H9 (cell line): ENCODE results near the gene PPIL6. TPM values are rescaled to one million over a fixed set of nuclear protein-coding genes. Genes with fewer than 3 reads are reported as not detected.

Experiments
- DNase-seq: peaks from one replicate; pipeline ENCODE4 v3.0.0-alpha.2; 2017
- H2AFZ ChIP-seq: one replicate; pipeline ENCODE4 v1.6.1; 2013; ENCODE audit warnings: mild to moderate bottlenecking, low read length, control low read depth, moderate library complexity
- H2AK5ac ChIP-seq: 2 replicates; pipeline ENCODE4 v1.6.1; 2013; ENCODE audit warnings: low read length, control low read depth, mixed read lengths; ENCODE audit not compliant: insufficient read length
- H2BK120ac ChIP-seq: one replicate; pipeline ENCODE4 v1.6.1; 2013; ENCODE audit warnings: low read depth, mild to moderate bottlenecking, low read length, control low read depth, inconsistent platforms; ENCODE audit not compliant: poor library complexity, severe bottlenecking
- H2BK12ac ChIP-seq: 2 replicates; pipeline ENCODE4 v1.6.1; 2013; ENCODE audit warnings: low read length, control low read depth, mixed read lengths, low read depth; ENCODE audit not compliant: insufficient read length
- H2BK15ac ChIP-seq: 2 replicates; pipeline ENCODE4 v1.6.1; 2013; ENCODE audit warnings: low read depth, low read length, control low read depth
- H2BK20ac ChIP-seq: one replicate; pipeline ENCODE4 v1.6.1; 2013; ENCODE audit warnings: low read depth, mild to moderate bottlenecking, low read length, control low read depth, inconsistent platforms; ENCODE audit not compliant: poor library complexity, severe bottlenecking
- H2BK5ac ChIP-seq: 2 replicates; pipeline ENCODE4 v1.6.1; 2013; ENCODE audit warnings: low read length, control low read depth, mixed read lengths; ENCODE audit not compliant: insufficient read length
- H3K14ac ChIP-seq: 2 replicates; pipeline ENCODE4 v1.6.1; 2013; ENCODE audit warnings: low read length, control low read depth; ENCODE audit not compliant: insufficient read depth
- H3K18ac ChIP-seq: 2 replicates; pipeline ENCODE4 v1.6.1; 2013; ENCODE audit warnings: low read depth, mild to moderate bottlenecking, mixed read lengths, low read length, control low read depth; ENCODE audit not compliant: insufficient read length
- H3K23ac ChIP-seq: 2 replicates; pipeline ENCODE4 v1.6.1; 2013; ENCODE audit warnings: low read length, control low read depth, mixed read lengths, low read depth; ENCODE audit not compliant: insufficient read length
- H3K23me2 ChIP-seq: 2 replicates; pipeline ENCODE4 v1.6.1; 2013; ENCODE audit warnings: low read depth, mild to moderate bottlenecking, mixed read lengths, low read length, control low read depth; ENCODE audit not compliant: insufficient read length, poor library complexity, severe bottlenecking
- H3K27ac ChIP-seq: 2 replicates; pipeline ENCODE4 v1.5.1; 2013; ENCODE audit warnings: low read length, control low read depth, mixed read lengths, low read depth; ENCODE audit not compliant: insufficient read length
- H3K27me3 ChIP-seq: 2 replicates; pipeline ENCODE4 v1.6.1; 2013; ENCODE audit warnings: low read length, control low read depth, inconsistent platforms; ENCODE audit not compliant: insufficient read depth
- H3K4ac ChIP-seq: 2 replicates; pipeline ENCODE4 v1.6.1; 2013; ENCODE audit warnings: low read depth, mild to moderate bottlenecking, control low read depth, inconsistent platforms, low read length, moderate library complexity
- H3K4me1 ChIP-seq: 2 replicates; pipeline ENCODE4 v1.6.1; 2013; ENCODE audit warnings: low read length, control low read depth, inconsistent platforms; ENCODE audit not compliant: insufficient read depth
- H3K4me2 ChIP-seq: 2 replicates; pipeline ENCODE4 v1.6.1; 2013; ENCODE audit warnings: low read length, control low read depth, mixed read lengths; ENCODE audit not compliant: insufficient read length, insufficient read depth
- H3K56ac ChIP-seq: 2 replicates; pipeline ENCODE4 v1.6.1; 2013; ENCODE audit warnings: low read depth, mild to moderate bottlenecking, mixed read lengths, low read length, control low read depth; ENCODE audit not compliant: insufficient read length
- H3K79me1 ChIP-seq: 2 replicates; pipeline ENCODE4 v1.6.1; 2013; ENCODE audit warnings: low read depth, mild to moderate bottlenecking, moderate library complexity, low read length, control low read depth, inconsistent platforms; ENCODE audit not compliant: insufficient read depth, poor library complexity, severe bottlenecking
- H3K79me2 ChIP-seq: 2 replicates; pipeline ENCODE4 v1.6.1; 2013; ENCODE audit warnings: low read length, control low read depth, inconsistent platforms; ENCODE audit not compliant: insufficient read depth
- H3K9ac ChIP-seq: 2 replicates; pipeline ENCODE4 v1.6.1; 2013; ENCODE audit warnings: low read length, control low read depth, mixed read lengths; ENCODE audit not compliant: insufficient read length; ENCODE audit errors: extremely low read depth
- H3K9me3 ChIP-seq: one replicate; pipeline ENCODE4 v1.6.1; 2013; ENCODE audit warnings: low read depth, low read length, inconsistent platforms; ENCODE audit not compliant: control insufficient read depth
- H3T11ph ChIP-seq: one replicate; pipeline ENCODE4 v1.6.1; 2013; ENCODE audit warnings: mild to moderate bottlenecking, low read length, control low read depth, inconsistent platforms
- H4K20me1 ChIP-seq: one replicate; pipeline ENCODE4 v1.6.1; 2013; ENCODE audit not compliant: control insufficient read depth, insufficient read length, insufficient read depth
- H4K5ac ChIP-seq: 2 replicates; pipeline ENCODE4 v1.6.1; 2013; ENCODE audit warnings: low read depth, mild to moderate bottlenecking, mixed read lengths, low read length, control low read depth; ENCODE audit not compliant: insufficient read length
- H4K8ac ChIP-seq: replicated peaks from 2 replicates; pipeline ENCODE4 v1.6.1; 2013; ENCODE audit warnings: low read length, control low read depth, mixed read lengths, low read depth; ENCODE audit not compliant: insufficient read length
- H4K91ac ChIP-seq: 2 replicates; pipeline ENCODE4 v1.6.1; 2013; ENCODE audit warnings: low read depth, mild to moderate bottlenecking, moderate library complexity, mixed read lengths, low read length, control low read depth; ENCODE audit not compliant: insufficient read length
- H3K27ac Mint-ChIP-seq, 3 experiments: 2 replicates in 2 of 3; 3 replicates in 1 of 3; pipeline ENCODE4 v1.8.0; 2020 to 2021; ENCODE audit warnings: mixed read lengths in 3 of 3, mild to moderate bottlenecking in 1 of 3, moderate library complexity in 1 of 3
- H3K27me3 Mint-ChIP-seq: 2 replicates; pipeline ENCODE4 v1.8.0; 2021; ENCODE audit warnings: low read depth, mild to moderate bottlenecking, moderate library complexity, mixed read lengths
- H3K36me3 Mint-ChIP-seq, 3 experiments: 2 replicates in 2 of 3; 3 replicates in 1 of 3; pipeline ENCODE4 v1.8.0; 2020 to 2021; ENCODE audit warnings: low read depth in 3 of 3, mixed read lengths in 3 of 3; ENCODE audit not compliant: insufficient read depth in 1 of 3
- H3K4me1 Mint-ChIP-seq, 2 experiments: 2 replicates each; pipeline ENCODE4 v1.8.0; 2020; ENCODE audit warnings: mixed read lengths in 2 of 2
- H3K4me3 Mint-ChIP-seq, 2 experiments: 2 replicates in 1 of 2; 3 replicates in 1 of 2; pipeline ENCODE4 v1.8.0; 2020 to 2021; ENCODE audit warnings: mild to moderate bottlenecking in 2 of 2, mixed read lengths in 2 of 2, moderate library complexity in 1 of 2
- H3K9me3 Mint-ChIP-seq, 2 experiments: 2 replicates in 1 of 2; 3 replicates in 1 of 2; pipeline ENCODE4 v1.8.0; 2020; ENCODE audit warnings: mild to moderate bottlenecking in 2 of 2, mixed read lengths in 2 of 2, moderate library complexity in 1 of 2
- WGBS: extraction: QIAGEN DNeasy Blood & Tissue Kit; methylation state at CpG from one replicate; pipeline ENCODE4 v1.1.7; 2013; ENCODE audit warnings: missing lambda C conversion rate, low lambda C conversion rate, mixed read lengths; ENCODE audit not compliant: insufficient read length; ENCODE audit errors: extremely low coverage; 5-methylcytosine and 5-hydroxymethylcytosine counted together
- total RNA-seq: library from RNA; stranded (reverse); gene quantifications from 2 replicates; pipeline ENCODE4 v1.2.1, GENCODE V29; 2021
- TF ChIP-seq, protein P1 (sequence below): fragments of 200-600 bp; sonication (generic); conservative IDR thresholded peaks from 3 replicates; pipeline ENCODE4 v1.8.0; 2021; ENCODE audit warnings: antibody characterized with exemption, mild to moderate bottlenecking

Gene PPIL6
- total RNA-seq, 1 experiment from 2014 or later: 1.0 TPM

DNA sequence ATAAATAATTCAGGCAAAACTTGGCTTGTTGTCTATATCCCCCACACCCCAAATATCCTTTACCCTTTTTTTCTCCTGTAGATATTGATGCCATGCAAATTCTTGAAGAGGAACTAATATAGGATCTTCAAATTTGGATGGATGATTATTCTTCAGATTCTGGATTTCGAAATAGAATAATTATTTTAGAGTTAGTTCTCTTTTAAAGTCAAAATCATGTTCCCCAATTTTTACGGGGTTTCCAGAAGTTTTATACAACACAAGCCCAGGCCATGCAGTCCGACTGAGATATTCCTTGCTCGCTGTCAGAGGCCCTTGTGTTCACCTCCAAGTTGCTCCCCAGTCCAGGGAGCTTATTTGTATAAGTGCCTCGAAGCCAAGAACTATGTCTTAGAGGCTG, 4.4 kb downstream of the PPIL6 start:
- H3K23ac ChIP-seq: no peak overlapping the region
- H3K56ac ChIP-seq: no peak overlapping the region
- H3K27me3 ChIP-seq: no peaks in the 10 kb centered on the region
- H2BK120ac ChIP-seq: no peak overlapping the region
- H2AK5ac ChIP-seq: no peak overlapping the region
- no peak overlapping the region for H3K4ac ChIP-seq
- no peaks in the 10 kb centered on the region for H3K4me1 ChIP-seq
- H4K8ac ChIP-seq: no peak overlapping the region
- no peak overlapping the region for H3K14ac ChIP-seq
- no peak for DNase-seq
- H3K27ac ChIP-seq: no peak overlapping the region
- H3K9ac ChIP-seq: no peak overlapping the region
- H3T11ph ChIP-seq: no peak overlapping the region
- peaks cover 8% of the 10 kb centered on the region for H3K23me2 ChIP-seq
- H3K4me3 Mint-ChIP-seq: no peak overlapping the region
- H3K18ac ChIP-seq: no peak overlapping the region
- peaks cover 4 to 7% of the 10 kb centered on the region in 2 experiments for H3K4me1 Mint-ChIP-seq
- no peak overlapping the region for H2BK5ac ChIP-seq
- no peaks in the 10 kb centered on the region for H4K20me1 ChIP-seq
- no peaks in the 10 kb centered on the region for H3K9me3 ChIP-seq
- no peak overlapping the region for H2AFZ ChIP-seq
- peaks cover 10% of the 10 kb centered on the region for H3K27me3 Mint-ChIP-seq
- no peak overlapping the region for H4K5ac ChIP-seq
- H2BK12ac ChIP-seq: no peak overlapping the region
- no peaks in the 10 kb centered on the region for H3K36me3 Mint-ChIP-seq
- H2BK15ac ChIP-seq: no peak overlapping the region
- no peaks in the 10 kb centered on the region for H3K9me3 Mint-ChIP-seq
- no peaks in the 10 kb centered on the region for H3K79me1 ChIP-seq
- WGBS: no CpG with 5 or more reads among the region's 5 CpGs
- TF ChIP-seq, protein P1, sequence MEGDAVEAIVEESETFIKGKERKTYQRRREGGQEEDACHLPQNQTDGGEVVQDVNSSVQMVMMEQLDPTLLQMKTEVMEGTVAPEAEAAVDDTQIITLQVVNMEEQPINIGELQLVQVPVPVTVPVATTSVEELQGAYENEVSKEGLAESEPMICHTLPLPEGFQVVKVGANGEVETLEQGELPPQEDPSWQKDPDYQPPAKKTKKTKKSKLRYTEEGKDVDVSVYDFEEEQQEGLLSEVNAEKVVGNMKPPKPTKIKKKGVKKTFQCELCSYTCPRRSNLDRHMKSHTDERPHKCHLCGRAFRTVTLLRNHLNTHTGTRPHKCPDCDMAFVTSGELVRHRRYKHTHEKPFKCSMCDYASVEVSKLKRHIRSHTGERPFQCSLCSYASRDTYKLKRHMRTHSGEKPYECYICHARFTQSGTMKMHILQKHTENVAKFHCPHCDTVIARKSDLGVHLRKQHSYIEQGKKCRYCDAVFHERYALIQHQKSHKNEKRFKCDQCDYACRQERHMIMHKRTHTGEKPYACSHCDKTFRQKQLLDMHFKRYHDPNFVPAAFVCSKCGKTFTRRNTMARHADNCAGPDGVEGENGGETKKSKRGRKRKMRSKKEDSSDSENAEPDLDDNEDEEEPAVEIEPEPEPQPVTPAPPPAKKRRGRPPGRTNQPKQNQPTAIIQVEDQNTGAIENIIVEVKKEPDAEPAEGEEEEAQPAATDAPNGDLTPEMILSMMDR: no peak
- no peak overlapping the region for H2BK20ac ChIP-seq
- no peak overlapping the region for H3K4me2 ChIP-seq
- H3K79me2 ChIP-seq: no peaks in the 10 kb centered on the region
- H4K91ac ChIP-seq: no peak overlapping the region
- no peak overlapping the region for H3K27ac Mint-ChIP-seq
